Measurements from ENCODE around the gene PRKCG. TPM values are rescaled to one million over a fixed set of nuclear protein-coding genes. Genes with fewer than 3 reads are reported as not detected.
"Not testable (repeated sequence)": the region's sequence is repeated elsewhere in the genome, so short reads cannot be mapped to it uniquely, and the experiment has no call there.

Gene PRKCG
- total RNA-seq, 4 donors from 2014 or later: not detected

DNA sequence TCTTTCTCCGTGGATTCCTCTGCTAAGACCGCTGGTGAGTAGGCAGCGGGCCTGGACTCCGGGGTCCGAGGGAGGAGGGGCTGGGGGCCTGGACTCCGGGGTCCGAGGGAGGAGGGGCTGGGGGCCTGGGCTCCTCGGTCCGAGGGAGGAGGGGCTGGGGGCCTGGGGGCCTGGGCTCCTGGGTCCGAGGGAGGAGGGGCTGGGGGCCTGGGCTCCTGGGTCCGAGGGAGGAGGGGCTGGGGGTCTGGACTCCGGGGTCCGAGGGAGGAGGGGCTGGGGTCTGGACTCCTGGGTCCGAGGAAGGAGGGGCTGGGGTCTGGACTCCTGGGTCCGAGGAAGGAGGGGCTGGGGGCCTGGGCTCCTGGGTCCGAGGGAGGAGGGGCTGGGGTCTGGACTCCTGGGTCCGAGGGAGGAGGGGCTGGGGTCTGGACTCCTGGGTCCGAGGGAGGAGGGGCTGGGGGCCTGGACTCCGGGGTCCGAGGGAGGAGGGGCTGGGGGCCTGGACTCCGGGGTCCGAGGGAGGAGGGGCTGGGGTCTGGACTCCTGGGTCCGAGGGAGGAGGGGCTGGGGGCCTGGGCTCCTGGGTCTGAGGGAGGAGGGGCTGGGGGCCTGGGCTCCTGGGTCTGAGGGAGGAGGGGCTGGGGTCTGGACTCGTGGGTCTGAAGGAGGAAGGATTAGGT lies 12.1 kb upstream of the PRKCG start:
- H3K4me1 ChIP-seq: peaks cover 33 to 93% (median 36%) of the 10 kb centered on the region in 3 donors
- TF ChIP-seq CTCF (IDR thresholded peaks at IDR 0.05): peak in 1 of 6 experiments; percentile 3
- intact Hi-C loops (cut with DNase I); H3K9me3 ChIP-seq; DNase-seq; H3K27me3 ChIP-seq: not testable (repeated sequence)
- H3K4me3 ChIP-seq: peak overlapping the region; percentile 56 to 84 (median 77)
- peaks cover 8 to 28% (median 9%) of the 10 kb centered on the region in 3 donors for H3K36me3 ChIP-seq
- H3K27ac ChIP-seq: peak overlapping the region; percentile 84 to 96 (median 93)
- no CpG with 5 or more reads among the region's 24 CpGs for WGBS, 2 donors

DNA sequence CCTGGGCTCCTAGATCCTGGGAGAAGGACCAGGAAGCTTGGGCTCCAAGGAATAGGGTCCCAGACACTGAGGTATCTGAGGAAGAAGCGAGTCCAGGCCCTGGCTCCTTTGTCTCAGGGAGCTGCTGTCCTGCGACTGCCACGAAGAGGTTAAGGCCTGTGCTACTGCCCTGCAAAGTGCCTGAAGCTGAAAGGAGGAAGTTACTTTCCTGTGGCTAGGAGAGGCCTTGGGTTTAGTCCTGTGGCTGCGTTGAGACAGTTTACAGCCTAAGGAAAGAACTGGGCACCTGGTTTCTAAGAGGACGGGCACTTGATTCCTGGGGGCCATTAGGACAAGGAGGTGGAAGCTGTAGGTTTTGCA lies 11.5 kb upstream of the PRKCG start:
- intact Hi-C loops (cut with DNase I): no loop called here
- no peak for TF ChIP-seq POLR2A (IDR thresholded peaks at IDR 0.05)
- TF ChIP-seq CTCF (IDR thresholded peaks at IDR 0.05): no peak
- DNase-seq: no peak
- Histone ChIP-seq H3K36me3 (peaks cover 8 to 33% (median 9%) of the 10 kb centered on the region in 3 donors), H3K27me3 (peaks cover 0 to 4% (median 0%) of the 10 kb centered on the region in 4 donors), H3K4me1 (peaks cover 32 to 93% (median 33%) of the 10 kb centered on the region in 3 donors), H3K9me3 (no peaks in the 10 kb centered on the region), H3K4me3 (peak overlapping the region in 3 of 4 donors; percentile 75 to 84 (median 79)), H3K27ac (peak overlapping the region in 3 of 4 donors; percentile 93 to 96 (median 93))
- 45 to 73% methylated on average over 3 to 4 of the region's 5 CpGs for WGBS, 2 donors

- Histone ChIP-seq H3K27ac (peak overlapping the region in 2 of 4 donors; percentile 22 to 93), H3K4me3 (no peak overlapping the region), H3K9me3 (no peaks in the 10 kb centered on the region), H3K4me1 (peaks cover 23 to 91% (median 28%) of the 10 kb centered on the region in 3 donors), H3K36me3 (peaks cover 8 to 38% (median 9%) of the 10 kb centered on the region in 3 donors), H3K27me3 (no peaks in the 10 kb centered on the region)
- DNase-seq: no peak
- intact Hi-C loops (cut with DNase I): no loop called here
- 43 to 57% methylated on average over 7 of the region's 7 CpGs for WGBS, 2 donors
- TF ChIP-seq CTCF (IDR thresholded peaks at IDR 0.05) (no peak), POLR2A (IDR thresholded peaks at IDR 0.05) (no peak)
These were observed 10.5 kb upstream of the PRKCG start for GRCh38 chr19:53871454-53871853.

DNA sequence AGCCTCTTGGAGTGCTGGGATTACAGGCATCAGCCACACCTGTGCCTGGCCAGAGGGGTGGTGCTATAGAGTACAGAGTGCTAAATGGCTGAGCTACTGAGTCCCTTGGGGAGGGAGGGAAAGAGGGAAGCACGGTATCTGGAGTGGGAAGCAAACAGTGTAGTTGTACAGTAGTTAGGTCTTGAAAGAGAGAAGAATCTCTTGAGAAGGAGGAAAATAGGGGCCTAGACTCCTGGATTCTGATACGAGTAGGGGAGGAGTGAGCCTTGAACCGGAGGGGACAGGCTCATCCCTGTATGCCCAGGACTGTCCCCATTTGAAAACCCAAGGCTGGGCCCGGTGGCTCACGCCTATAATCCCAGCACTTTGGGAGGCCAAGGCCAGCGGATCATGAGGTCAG lies 9.2 kb upstream of the PRKCG start:
- no peak overlapping the region for H3K27ac ChIP-seq
- peaks cover 8 to 38% (median 9%) of the 10 kb centered on the region in 3 donors for H3K36me3 ChIP-seq
- DNase-seq: no peak
- H3K4me1 ChIP-seq: peaks cover 13 to 78% (median 19%) of the 10 kb centered on the region in 3 donors
- no peak overlapping the region for H3K4me3 ChIP-seq
- 72 to 87% methylated on average over 6 of the region's 6 CpGs for WGBS, 2 donors
- no peaks in the 10 kb centered on the region for H3K27me3 ChIP-seq
- TF ChIP-seq CTCF (IDR thresholded peaks at IDR 0.05) (no peak), POLR2A (IDR thresholded peaks at IDR 0.05) (no peak)
- intact Hi-C loops (cut with DNase I): no loop called here
- H3K9me3 ChIP-seq: no peaks in the 10 kb centered on the region

DNA sequence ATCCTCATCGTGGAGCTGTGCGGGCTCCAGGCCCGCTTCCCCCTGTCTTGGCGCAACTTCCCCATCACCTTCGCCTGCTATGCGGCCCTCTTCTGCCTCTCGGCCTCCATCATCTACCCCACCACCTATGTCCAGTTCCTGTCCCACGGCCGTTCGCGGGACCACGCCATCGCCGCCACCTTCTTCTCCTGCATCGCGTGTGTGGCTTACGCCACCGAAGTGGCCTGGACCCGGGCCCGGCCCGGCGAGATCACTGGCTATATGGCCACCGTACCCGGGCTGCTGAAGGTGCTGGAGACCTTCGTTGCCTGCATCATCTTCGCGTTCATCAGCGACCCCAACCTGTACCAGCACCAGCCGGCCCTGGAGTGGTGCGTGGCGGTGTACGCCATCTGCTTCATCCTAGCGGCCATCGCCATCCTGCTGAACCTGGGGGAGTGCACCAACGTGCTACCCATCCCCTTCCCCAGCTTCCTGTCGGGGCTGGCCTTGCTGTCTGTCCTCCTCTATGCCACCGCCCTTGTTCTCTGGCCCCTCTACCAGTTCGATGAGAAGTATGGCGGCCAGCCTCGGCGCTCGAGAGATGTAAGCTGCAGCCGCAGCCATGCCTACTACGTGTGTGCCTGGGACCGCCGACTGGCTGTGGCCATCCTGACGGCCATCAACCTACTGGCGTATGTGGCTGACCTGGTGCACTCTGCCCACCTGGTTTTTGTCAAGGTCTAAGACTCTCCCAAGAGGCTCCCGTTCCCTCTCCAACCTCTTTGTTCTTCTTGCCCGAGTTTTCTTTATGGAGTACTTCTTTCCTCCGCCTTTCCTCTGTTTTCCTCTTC lies 8.0 kb upstream of the PRKCG start:
- no peak overlapping the region for H3K4me3 ChIP-seq
- H3K4me1 ChIP-seq: peaks cover 11 to 70% (median 13%) of the 10 kb centered on the region in 3 donors
- no peak for DNase-seq
- H3K36me3 ChIP-seq: peaks cover 8 to 38% (median 9%) of the 10 kb centered on the region in 3 donors
- no peaks in the 10 kb centered on the region for H3K9me3 ChIP-seq
- intact Hi-C loops (cut with DNase I): no loop called here
- no peak overlapping the region for H3K27ac ChIP-seq
- WGBS, 2 donors: 88 to 92% methylated on average over 27 to 50 of the region's 51 CpGs
- TF ChIP-seq CTCF (IDR thresholded peaks at IDR 0.05) (no peak), POLR2A (IDR thresholded peaks at IDR 0.05) (no peak)
- peaks cover 0 to 5% (median 0%) of the 10 kb centered on the region in 4 donors for H3K27me3 ChIP-seq

All from esophagus squamous epithelium (tissue), 5 donors.